Urothelium cell line (cell line): ENCODE measurements around the gene CYB561D1.

Experiments
- DNase-seq: peaks from one replicate; pipeline ENCODE4 v3.0.0; 2011; ENCODE audit warnings: low spot score, mixed read lengths
- FAIRE-seq: peaks from 2 replicates; lab custom pipeline; 2011; peaks lifted over from hg19 to GRCh38; lab: Jason Lieb, UNC

The CYB561D1 gene

GRCh38 chr1:109527846-109528695 lies 34.2 kb downstream of the CYB561D1 start:
- DNase-seq (no peak), FAIRE-seq (no peak)

- no peak for FAIRE-seq
- no peak for DNase-seq
Measured at GRCh38 chr1:109528712-109529111, 34.8 kb downstream of the CYB561D1 start.

GRCh38 chr1:109529881-109530456 lies 36.1 kb downstream of the CYB561D1 start:
- DNase-seq (no peak), FAIRE-seq (no peak)

GRCh38 chr1:109530457-109531087 lies 36.7 kb downstream of the CYB561D1 start:
- FAIRE-seq (no peak), DNase-seq (no peak)

DNA sequence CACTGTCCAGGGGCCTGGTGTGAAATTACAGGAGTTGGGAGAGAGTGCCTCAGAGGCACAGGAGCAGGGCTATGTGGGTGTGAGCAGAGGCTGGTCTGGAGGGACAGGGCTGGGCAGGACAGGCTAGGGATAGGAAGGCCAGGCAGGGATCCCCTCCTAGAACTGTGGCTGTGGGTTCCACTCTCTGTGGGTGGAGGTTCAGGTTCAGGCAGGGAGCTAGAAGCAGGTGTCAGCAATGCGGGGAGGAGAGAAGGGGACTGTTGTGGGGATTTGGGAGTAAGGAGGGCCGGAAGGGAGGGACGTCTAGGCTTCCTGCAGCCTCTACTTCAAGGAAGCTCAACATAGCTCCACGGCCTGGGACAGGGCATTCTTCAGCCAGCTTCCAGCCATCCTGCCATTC lies 37.5 kb downstream of the CYB561D1 start:
- DNase-seq (no peak), FAIRE-seq (no peak)

DNA sequence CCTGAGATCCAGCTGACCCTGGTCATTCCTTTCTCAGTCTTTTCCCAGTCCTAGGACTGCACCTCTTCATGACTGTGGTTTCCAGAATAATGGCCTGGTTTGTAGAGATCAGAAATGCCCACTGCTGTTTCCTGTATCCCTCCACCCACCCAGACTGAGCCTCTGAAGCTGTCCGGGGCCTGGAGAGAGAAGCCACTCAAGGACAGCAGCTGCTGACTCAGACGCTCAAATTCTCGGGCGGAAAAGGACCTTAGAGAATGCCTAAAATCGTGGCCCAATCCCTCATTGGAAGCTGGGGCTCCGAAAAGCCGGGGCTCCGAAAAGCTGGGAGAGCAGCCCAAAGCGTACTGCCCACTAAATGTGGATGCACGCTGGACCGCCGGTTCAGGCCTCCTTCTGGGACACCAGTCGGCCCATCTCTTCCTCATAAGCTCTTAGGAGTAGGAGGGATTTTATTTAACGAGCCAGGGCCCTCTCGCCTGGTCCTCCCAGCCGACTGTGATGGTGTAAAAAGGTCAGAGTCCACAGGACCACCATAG lies 38.0 kb downstream of the CYB561D1 start:
- DNase-seq (no peak), FAIRE-seq (no peak)

DNA sequence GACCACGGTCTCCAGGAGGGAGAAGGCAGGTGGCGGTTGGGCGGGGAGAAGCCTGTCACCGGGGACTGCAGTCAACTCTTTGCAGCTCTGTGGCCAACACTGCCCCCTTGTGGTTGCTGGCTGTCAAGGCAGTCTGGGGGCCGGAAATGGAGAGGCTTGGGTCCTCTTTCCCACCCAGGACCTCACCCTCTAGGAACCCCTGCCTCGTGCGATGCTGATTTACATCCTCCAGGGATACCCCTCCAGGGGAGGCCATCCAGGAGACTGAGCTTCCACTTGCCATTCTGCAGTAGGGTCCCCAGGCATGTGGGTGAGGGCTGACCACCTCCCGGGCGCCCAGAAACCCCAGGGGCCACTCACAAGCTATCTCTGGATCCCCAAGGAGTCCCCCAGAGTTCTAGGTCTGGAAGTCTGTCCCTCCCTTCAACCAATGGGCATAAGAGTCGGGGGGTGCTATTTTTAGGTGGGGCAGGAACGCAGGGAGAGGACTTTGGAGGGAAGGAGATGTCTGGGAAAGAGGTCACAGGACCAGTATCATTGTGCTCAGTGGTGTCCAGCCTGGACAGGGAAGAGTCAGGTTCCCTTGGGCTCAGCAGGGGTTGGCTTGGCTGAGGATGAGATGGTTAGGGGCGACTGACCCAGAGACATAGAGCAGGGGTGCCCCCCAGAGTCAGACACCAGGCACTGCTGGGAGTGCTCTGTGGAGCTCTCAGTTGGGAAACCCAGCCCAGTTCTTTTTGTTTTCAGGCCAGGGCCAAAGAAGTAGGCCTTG lies 38.7 kb downstream of the CYB561D1 start:
- FAIRE-seq (peak; percentile 35), DNase-seq (peak; percentile 92)

- FAIRE-seq = no peak
Measured at GRCh38 chr1:109534307-109534858, 40.5 kb downstream of the CYB561D1 start.

DNA sequence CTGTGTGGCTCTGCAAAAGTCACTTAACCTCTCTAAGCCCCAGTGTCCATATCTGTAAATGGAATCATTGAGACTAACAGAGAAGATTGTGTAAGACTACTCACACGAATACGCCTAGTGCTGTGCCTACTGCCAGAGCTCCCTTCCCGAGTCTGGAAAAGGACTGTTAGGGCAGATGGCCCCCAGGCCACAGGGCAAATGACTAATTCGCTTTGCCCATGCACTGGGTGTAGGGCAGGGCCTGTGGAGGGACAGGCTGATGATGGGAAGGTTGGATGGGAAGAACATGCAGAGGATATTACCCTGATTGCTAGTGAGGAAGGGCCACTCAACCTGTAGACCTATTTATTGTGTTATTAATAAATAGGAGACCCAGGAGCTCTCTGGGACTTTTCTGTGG lies 41.6 kb downstream of the CYB561D1 start:
- DNase-seq (no peak), FAIRE-seq (no peak)

More at GRCh38 chr1:109534307-109534858, 40.5 kb downstream of the CYB561D1 start:
- DNase-seq = no peak

- no peak for FAIRE-seq
Measured at GRCh38 chr1:109535971-109536491, 42.1 kb downstream of the CYB561D1 start.

DNA sequence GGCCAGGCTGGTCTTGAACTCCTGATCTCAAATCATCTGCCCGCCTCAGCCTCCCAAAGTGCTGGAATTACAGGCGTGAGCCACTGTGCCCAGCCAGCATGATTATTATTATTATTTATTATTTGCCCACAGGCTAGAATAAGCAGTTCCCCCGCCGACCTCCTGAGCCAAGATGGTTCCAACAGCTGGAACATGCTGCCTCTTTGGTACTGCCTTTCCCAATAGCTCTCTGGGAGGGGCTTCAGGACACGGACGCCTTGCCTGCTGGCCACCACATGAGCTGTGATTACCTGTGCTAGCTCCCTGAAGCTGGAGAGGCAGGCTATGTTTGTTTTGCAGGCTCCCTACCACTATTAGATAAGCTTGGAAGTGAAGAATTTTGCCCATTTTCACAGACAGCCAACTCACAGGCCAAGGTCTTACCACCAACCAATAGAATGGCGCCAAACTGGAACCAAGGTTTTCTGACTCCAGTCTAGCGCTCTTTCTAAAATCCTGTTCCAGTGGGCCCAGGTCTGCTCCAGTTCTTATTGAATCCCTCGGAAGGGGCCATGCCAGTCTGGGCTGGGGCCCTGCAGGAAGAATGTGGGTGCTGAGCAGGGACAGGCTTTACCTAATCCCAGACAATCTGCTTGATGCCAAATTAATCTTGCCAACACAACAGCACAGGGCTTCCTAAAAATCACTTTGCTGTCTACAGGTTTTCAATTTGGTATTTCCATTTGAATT lies 43.7 kb downstream of the CYB561D1 start:
- no peak for DNase-seq

More at GRCh38 chr1:109535971-109536491, 42.1 kb downstream of the CYB561D1 start:
- DNase-seq = no peak

GRCh38 chr1:109538827-109539555 lies 45.1 kb downstream of the CYB561D1 start:
- peak; percentile 1 for DNase-seq
- FAIRE-seq = no peak

More for the DNA sequence above, 43.7 kb downstream of the CYB561D1 start:
- no peak for FAIRE-seq

DNA sequence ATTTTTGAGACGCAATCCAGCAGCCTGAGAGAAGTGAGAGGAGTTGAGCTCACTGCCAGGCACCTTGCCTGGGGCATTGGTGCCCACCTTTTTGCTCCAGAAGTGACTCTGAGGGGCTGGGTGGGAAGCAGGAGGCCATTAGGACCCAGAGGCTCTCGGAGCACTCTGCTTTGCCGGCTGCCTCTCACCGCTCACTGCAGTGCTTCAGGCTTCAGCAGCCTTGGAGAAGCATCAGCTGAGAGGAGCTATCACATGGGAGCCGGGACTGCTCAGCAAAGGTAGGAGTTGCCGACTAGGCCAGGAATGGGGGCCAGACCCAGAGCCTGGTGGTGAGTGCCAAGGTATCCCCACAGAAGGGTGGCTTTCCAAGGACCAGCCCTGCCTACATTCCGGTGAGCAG lies 45.8 kb downstream of the CYB561D1 start, which contains the start of gene GPR61:
Gene GPR61 (plus strand): TSS at position 197 of the 400 bp plus-strand sequence. CDS start 3,151 bp downstream, outside the sequence.
- DNase-seq = peak; percentile 2
- FAIRE-seq = no peak

- DNase-seq = no peak
- no peak for FAIRE-seq
Measured at GRCh38 chr1:109541102-109541501, 47.2 kb downstream of the CYB561D1 start.

GRCh38 chr1:109542657-109543056 lies 48.8 kb downstream of the CYB561D1 start:
- FAIRE-seq = no peak

DNA sequence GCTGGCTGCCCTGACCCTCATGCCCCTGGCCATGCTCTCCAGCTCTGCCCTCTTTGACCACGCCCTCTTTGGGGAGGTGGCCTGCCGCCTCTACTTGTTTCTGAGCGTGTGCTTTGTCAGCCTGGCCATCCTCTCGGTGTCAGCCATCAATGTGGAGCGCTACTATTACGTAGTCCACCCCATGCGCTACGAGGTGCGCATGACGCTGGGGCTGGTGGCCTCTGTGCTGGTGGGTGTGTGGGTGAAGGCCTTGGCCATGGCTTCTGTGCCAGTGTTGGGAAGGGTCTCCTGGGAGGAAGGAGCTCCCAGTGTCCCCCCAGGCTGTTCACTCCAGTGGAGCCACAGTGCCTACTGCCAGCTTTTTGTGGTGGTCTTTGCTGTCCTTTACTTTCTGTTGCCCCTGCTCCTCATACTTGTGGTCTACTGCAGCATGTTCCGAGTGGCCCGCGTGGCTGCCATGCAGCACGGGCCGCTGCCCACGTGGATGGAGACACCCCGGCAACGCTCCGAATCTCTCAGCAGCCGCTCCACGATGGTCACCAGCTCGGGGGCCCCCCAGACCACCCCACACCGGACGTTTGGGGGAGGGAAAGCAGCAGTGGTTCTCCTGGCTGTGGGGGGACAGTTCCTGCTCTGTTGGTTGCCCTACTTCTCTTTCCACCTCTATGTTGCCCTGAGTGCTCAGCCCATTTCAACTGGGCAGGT lies 49.5 kb downstream of the CYB561D1 start:
- no peak for FAIRE-seq

More at GRCh38 chr1:109542657-109543056, 48.8 kb downstream of the CYB561D1 start:
- peak; percentile 4 for DNase-seq

DNA sequence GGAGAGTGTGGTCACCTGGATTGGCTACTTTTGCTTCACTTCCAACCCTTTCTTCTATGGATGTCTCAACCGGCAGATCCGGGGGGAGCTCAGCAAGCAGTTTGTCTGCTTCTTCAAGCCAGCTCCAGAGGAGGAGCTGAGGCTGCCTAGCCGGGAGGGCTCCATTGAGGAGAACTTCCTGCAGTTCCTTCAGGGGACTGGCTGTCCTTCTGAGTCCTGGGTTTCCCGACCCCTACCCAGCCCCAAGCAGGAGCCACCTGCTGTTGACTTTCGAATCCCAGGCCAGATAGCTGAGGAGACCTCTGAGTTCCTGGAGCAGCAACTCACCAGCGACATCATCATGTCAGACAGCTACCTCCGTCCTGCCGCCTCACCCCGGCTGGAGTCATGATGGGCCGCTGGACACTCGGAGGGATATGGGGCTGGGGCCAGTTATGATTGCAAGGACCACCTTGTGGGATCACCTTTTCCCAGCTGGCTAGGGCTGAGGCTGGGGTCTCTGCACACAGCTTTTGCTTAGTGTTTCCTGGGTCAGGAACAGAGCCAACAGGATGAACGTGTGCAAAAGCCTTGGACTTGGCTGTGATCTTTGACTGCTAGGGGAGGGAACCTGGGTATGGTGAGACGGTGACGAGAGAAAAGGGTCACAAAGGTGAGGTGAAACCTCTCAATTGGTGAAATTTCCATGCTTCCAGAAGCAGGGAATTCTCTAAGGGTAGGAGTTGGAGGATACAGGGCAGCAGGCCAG lies 50.3 kb downstream of the CYB561D1 start:
- DNase-seq (peak; percentile 9), FAIRE-seq (no peak)

More for the DNA sequence above, 49.5 kb downstream of the CYB561D1 start:
- DNase-seq = no peak
